H1 (cell line): ENCODE data around the gene LRRC4C. TPM values are rescaled to one million over a fixed set of nuclear protein-coding genes. Genes with fewer than 3 reads are reported as not detected.

Source experiments
- NANOG ChIP-seq: IDR thresholded peaks from 2 replicates; pipeline ENCODE4 v1.6.1; 2011; ENCODE audit warnings: low read length, low read depth, mild to moderate bottlenecking, inconsistent platforms; ENCODE audit not compliant: insufficient read depth, poor library complexity, severe bottlenecking
- polyA plus RNA-seq, 7 experiments: library from polyadenylated mRNA; depleted of rRNA in 3 of 7; stranded (reverse) in 5 of 7; unstranded in 2 of 7; fragments of >200 nt in 5 of 7; fragments of 200-250 nt in 2 of 7; gene quantifications; 1 replicate in 5 of 7; 2 replicates in 1 of 7; 4 replicates in 1 of 7; pipeline versions ENCODE4 v1.2.1 to v1.2.3, GENCODE V29; 2011 to 2013; ENCODE audit warnings: missing spikeins in 2 of 7, mixed read lengths in 2 of 7
- total RNA-seq: library from RNA; stranded (reverse); fragmentation: NEBNext Ultra II Directional; extraction: Animal tissue kit (Norgen Biotek cat#: 25700); gene quantifications from 2 replicates; pipeline ENCODE4 v1.2.1, GENCODE V29; 2021

Gene LRRC4C
- total and polyA plus RNA-seq, 2 of the 8 experiments (the other 6 are each of a cell fraction or from before 2014, with no cell fraction given): 0.23 to 2.2 TPM

DNA sequence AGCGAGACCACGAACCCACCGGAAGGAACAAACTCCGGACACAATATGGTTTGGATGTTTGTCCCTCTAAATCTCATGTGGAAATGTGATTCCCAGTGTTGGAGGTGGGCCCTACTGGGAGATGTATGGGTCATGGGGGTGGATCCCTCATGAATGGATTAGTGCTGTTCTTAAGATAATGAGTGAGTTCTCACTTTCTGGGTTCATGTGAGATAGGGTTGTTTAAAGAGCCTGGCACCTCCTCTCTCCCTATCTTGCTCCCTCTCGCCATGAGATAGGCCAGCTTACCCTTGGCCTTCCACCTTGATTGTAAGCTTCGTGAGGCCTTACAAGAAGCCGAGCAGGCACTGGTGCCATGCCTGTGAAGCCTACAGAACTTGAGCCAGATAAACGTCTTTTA lies 184.6 kb downstream of the LRRC4C start (continued):
- TF ChIP-seq NANOG: no peak
